ENCODE data around the gene SLC5A6. TPM values are rescaled to one million over a fixed set of nuclear protein-coding genes. Genes with fewer than 3 reads are reported as not detected.
A peak's percentile ranks its signal among the peaks of the same experiment; 100 is the strongest.

The SLC5A6 gene
- total and polyA plus RNA-seq, 2 of the 8 experiments (the other 6 are each of a cell fraction or from before 2014, with no cell fraction given), result 118 to 183 TPM

DNA sequence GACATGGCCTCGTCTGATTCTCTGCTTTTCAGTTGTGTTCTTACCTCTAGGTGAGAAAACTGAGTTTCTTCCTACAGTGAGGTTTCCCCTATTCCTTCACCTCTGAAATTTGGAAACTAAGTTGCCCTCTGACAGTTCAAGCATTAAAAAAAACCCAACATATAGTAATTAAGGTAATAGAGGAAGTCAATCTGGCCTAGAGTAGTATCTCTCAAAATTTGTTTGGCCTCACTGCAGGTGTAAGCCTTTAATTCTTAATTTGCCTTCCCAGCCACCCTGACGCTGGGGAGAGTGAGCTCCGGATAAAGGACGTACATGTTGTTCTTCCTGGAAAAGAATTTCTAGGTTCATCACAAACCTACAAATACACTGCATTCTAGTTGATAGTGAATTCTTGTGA is 6.5 kb upstream of the SLC5A6 start:
- FAIRE-seq, result no peak
- no peak overlapping the region for H2AK5ac ChIP-seq (ENCODE audit: low read depth, low read length)
- no peak overlapping the region for H3K4ac ChIP-seq (replicated peaks; ENCODE audit: insufficient read length, low read depth, low read length)
- peaks cover 30 to 65% (median 47%) of the 10 kb centered on the region in 4 experiments for H3K36me3 ChIP-seq (ENCODE audit: control insufficient read depth in 2 of 4, insufficient read depth in 4 of 4, low read length in 3 of 4)
- no peak overlapping the region for H4K8ac ChIP-seq (ENCODE audit: extremely low read depth, insufficient read depth, low read length)
- H3K79me2 ChIP-seq (ENCODE audit: control insufficient read depth in 1 of 2, insufficient read depth in 2 of 2, low read length in 2 of 2), result peaks cover 7 to 22% of the 10 kb centered on the region in 2 experiments
- H4K5ac ChIP-seq (ENCODE audit: insufficient read length, low read depth, low read length), result no peak overlapping the region
- no peak overlapping the region for H2BK15ac ChIP-seq (ENCODE audit: low read length)
- H3K23ac ChIP-seq (ENCODE audit: insufficient read length), result no peak overlapping the region
- H3K9ac ChIP-seq (replicated peaks in 1 of 4; ENCODE audit: extremely low read depth in 1 of 4, low read depth in 3 of 4, low read length in 3 of 4), result peak overlapping the region in 2 of 4 experiments; percentile 53 to 97; a peak in 4 of 7 replicates
- H3K56ac ChIP-seq (replicated peaks; ENCODE audit: insufficient read length, low read depth, low read length), result no peak overlapping the region
- 94% methylated on average over 4 of the region's 4 CpGs; no CpG with 5 or more reads in 1 of the 2 experiments for WGBS, 2 experiments (ENCODE audit: extremely low coverage in 1 of 2, insufficient coverage in 1 of 2, insufficient read length in 1 of 2, insufficient replicate concordance in 2 of 2, low coverage in 1 of 2, low lambda C conversion rate in 2 of 2, missing lambda C conversion rate in 1 of 2)
- H3K4me1 ChIP-seq (replicated peaks in 1 of 4; ENCODE audit: control insufficient read depth in 3 of 4, insufficient read depth in 4 of 4, low read length in 3 of 4), result peaks cover 0 to 9% (median 5%) of the 10 kb centered on the region in 4 experiments; a peak in 6 of 7 replicates
- H3K14ac ChIP-seq (ENCODE audit: insufficient read length), result no peak overlapping the region
- H3K27ac ChIP-seq (ENCODE audit: low read depth, low read length), result no peak overlapping the region; the same call in 1 of the 2 replicates
- ChIA-PET POLR2A (ENCODE audit: partially characterized antibody) (interaction anchor here (0.7 to 29.6 kb wide), 10 partner anchors 8 to 143 kb away, joined by 3 to 835 read pairs (median 6); partner anchors contain the start of genes ATRAID, SLC5A6 and TRIM54), CTCF (ENCODE audit: partially characterized antibody) (interaction anchor here (1.2 to 1.8 kb wide), 5 partner anchors 18 to 137 kb away, joined by 3 to 4 read pairs (median 4); no protein-coding TSS in a partner anchor)
- H3K27me3 ChIP-seq (replicated peaks in 1 of 4; ENCODE audit: control insufficient read depth in 3 of 4, extremely low read depth in 1 of 4, insufficient read depth in 3 of 4, low read length in 3 of 4), result no peaks in the 10 kb centered on the region
- no peak overlapping the region for H2AFZ ChIP-seq (ENCODE audit: low read length)
- no peak for DNase-seq (ENCODE audit: low read depth in 1 of 2, low spot score in 2 of 2)
- H3K4me3 ChIP-seq (ENCODE audit: extremely low read depth in 1 of 4, insufficient read depth in 2 of 4, low read depth in 3 of 4, low read length in 4 of 4), result peak overlapping the region in 2 of 4 experiments; percentile 78 to 88; a peak in 4 of 8 replicates
- H3K18ac ChIP-seq (ENCODE audit: extremely low read depth, low read length), result no peak overlapping the region
- peaks cover 4% of the 10 kb centered on the region for H3K23me2 ChIP-seq (ENCODE audit: low read depth, low read length)
- no peak overlapping the region for H4K91ac ChIP-seq (replicated peaks; ENCODE audit: insufficient read length, low read length)
- no peak overlapping the region for H2BK12ac ChIP-seq (ENCODE audit: low read depth, low read length)
- H3K4me2 ChIP-seq (ENCODE audit: insufficient read depth in 1 of 2, low read depth in 2 of 2, low read length in 2 of 2), result peak overlapping the region; percentile 86 to 96; a peak in 3 of 4 replicates
- peaks cover 2 to 4% of the 10 kb centered on the region in 2 experiments for H4K20me1 ChIP-seq (replicated peaks in 1 of 2; ENCODE audit: control insufficient read depth in 1 of 2, insufficient read depth in 2 of 2, low read length in 2 of 2)
- H2BK120ac ChIP-seq (replicated peaks; ENCODE audit: low read depth, low read length), result no peak overlapping the region
- no peaks in the 10 kb centered on the region for H3K9me3 ChIP-seq (ENCODE audit: insufficient read depth in 2 of 2, low read depth in 1 of 2, low read length in 1 of 2)
- H3K79me1 ChIP-seq (ENCODE audit: low read depth, low read length), result peaks cover 3% of the 10 kb centered on the region; the same call in 1 of the 2 replicates
- no peak overlapping the region for H2BK5ac ChIP-seq (ENCODE audit: low read depth, low read length)
- H2BK20ac ChIP-seq (ENCODE audit: low read length), result no peak overlapping the region
- TF ChIP-seq POU5F1 (IDR thresholded peaks at IDR 0.05; ENCODE audit: low read depth, low read length), result no peak
